H9 (cell line): ENCODE measurements around the gene PLEK2. TPM values are rescaled to one million over a fixed set of nuclear protein-coding genes. Genes with fewer than 3 reads are reported as not detected.

ENCODE experiments used
- DNase-seq: peaks from one replicate; pipeline ENCODE4 v3.0.0-alpha.2; 2017
- H2AFZ ChIP-seq: one replicate; pipeline ENCODE4 v1.6.1; 2013; ENCODE audit warnings: mild to moderate bottlenecking, low read length, control low read depth, moderate library complexity
- H2AK5ac ChIP-seq: 2 replicates; pipeline ENCODE4 v1.6.1; 2013; ENCODE audit warnings: low read length, control low read depth, mixed read lengths; ENCODE audit not compliant: insufficient read length
- H2BK120ac ChIP-seq: one replicate; pipeline ENCODE4 v1.6.1; 2013; ENCODE audit warnings: low read depth, mild to moderate bottlenecking, low read length, control low read depth, inconsistent platforms; ENCODE audit not compliant: poor library complexity, severe bottlenecking
- H2BK12ac ChIP-seq: 2 replicates; pipeline ENCODE4 v1.6.1; 2013; ENCODE audit warnings: low read length, control low read depth, mixed read lengths, low read depth; ENCODE audit not compliant: insufficient read length
- H2BK15ac ChIP-seq: 2 replicates; pipeline ENCODE4 v1.6.1; 2013; ENCODE audit warnings: low read depth, low read length, control low read depth
- H2BK20ac ChIP-seq: one replicate; pipeline ENCODE4 v1.6.1; 2013; ENCODE audit warnings: low read depth, mild to moderate bottlenecking, low read length, control low read depth, inconsistent platforms; ENCODE audit not compliant: poor library complexity, severe bottlenecking
- H2BK5ac ChIP-seq: 2 replicates; pipeline ENCODE4 v1.6.1; 2013; ENCODE audit warnings: low read length, control low read depth, mixed read lengths; ENCODE audit not compliant: insufficient read length
- H3K14ac ChIP-seq: 2 replicates; pipeline ENCODE4 v1.6.1; 2013; ENCODE audit warnings: low read length, control low read depth; ENCODE audit not compliant: insufficient read depth
- H3K18ac ChIP-seq: 2 replicates; pipeline ENCODE4 v1.6.1; 2013; ENCODE audit warnings: low read depth, mild to moderate bottlenecking, mixed read lengths, low read length, control low read depth; ENCODE audit not compliant: insufficient read length
- H3K23ac ChIP-seq: 2 replicates; pipeline ENCODE4 v1.6.1; 2013; ENCODE audit warnings: low read length, control low read depth, mixed read lengths, low read depth; ENCODE audit not compliant: insufficient read length
- H3K23me2 ChIP-seq: 2 replicates; pipeline ENCODE4 v1.6.1; 2013; ENCODE audit warnings: low read depth, mild to moderate bottlenecking, mixed read lengths, low read length, control low read depth; ENCODE audit not compliant: insufficient read length, poor library complexity, severe bottlenecking
- H3K27ac ChIP-seq: 2 replicates; pipeline ENCODE4 v1.5.1; 2013; ENCODE audit warnings: low read length, control low read depth, mixed read lengths, low read depth; ENCODE audit not compliant: insufficient read length
- H3K27me3 ChIP-seq: 2 replicates; pipeline ENCODE4 v1.6.1; 2013; ENCODE audit warnings: low read length, control low read depth, inconsistent platforms; ENCODE audit not compliant: insufficient read depth
- H3K4ac ChIP-seq: 2 replicates; pipeline ENCODE4 v1.6.1; 2013; ENCODE audit warnings: low read depth, mild to moderate bottlenecking, control low read depth, inconsistent platforms, low read length, moderate library complexity
- H3K4me1 ChIP-seq: 2 replicates; pipeline ENCODE4 v1.6.1; 2013; ENCODE audit warnings: low read length, control low read depth, inconsistent platforms; ENCODE audit not compliant: insufficient read depth
- H3K4me2 ChIP-seq: 2 replicates; pipeline ENCODE4 v1.6.1; 2013; ENCODE audit warnings: low read length, control low read depth, mixed read lengths; ENCODE audit not compliant: insufficient read length, insufficient read depth
- H3K56ac ChIP-seq: 2 replicates; pipeline ENCODE4 v1.6.1; 2013; ENCODE audit warnings: low read depth, mild to moderate bottlenecking, mixed read lengths, low read length, control low read depth; ENCODE audit not compliant: insufficient read length
- H3K79me1 ChIP-seq: 2 replicates; pipeline ENCODE4 v1.6.1; 2013; ENCODE audit warnings: low read depth, mild to moderate bottlenecking, moderate library complexity, low read length, control low read depth, inconsistent platforms; ENCODE audit not compliant: insufficient read depth, poor library complexity, severe bottlenecking
- H3K79me2 ChIP-seq: 2 replicates; pipeline ENCODE4 v1.6.1; 2013; ENCODE audit warnings: low read length, control low read depth, inconsistent platforms; ENCODE audit not compliant: insufficient read depth
- H3K9ac ChIP-seq: 2 replicates; pipeline ENCODE4 v1.6.1; 2013; ENCODE audit warnings: low read length, control low read depth, mixed read lengths; ENCODE audit not compliant: insufficient read length; ENCODE audit errors: extremely low read depth
- H3K9me3 ChIP-seq: one replicate; pipeline ENCODE4 v1.6.1; 2013; ENCODE audit warnings: low read depth, low read length, inconsistent platforms; ENCODE audit not compliant: control insufficient read depth
- H3T11ph ChIP-seq: one replicate; pipeline ENCODE4 v1.6.1; 2013; ENCODE audit warnings: mild to moderate bottlenecking, low read length, control low read depth, inconsistent platforms
- H4K20me1 ChIP-seq: one replicate; pipeline ENCODE4 v1.6.1; 2013; ENCODE audit not compliant: control insufficient read depth, insufficient read length, insufficient read depth
- H4K5ac ChIP-seq: 2 replicates; pipeline ENCODE4 v1.6.1; 2013; ENCODE audit warnings: low read depth, mild to moderate bottlenecking, mixed read lengths, low read length, control low read depth; ENCODE audit not compliant: insufficient read length
- H4K8ac ChIP-seq: replicated peaks from 2 replicates; pipeline ENCODE4 v1.6.1; 2013; ENCODE audit warnings: low read length, control low read depth, mixed read lengths, low read depth; ENCODE audit not compliant: insufficient read length
- H4K91ac ChIP-seq: 2 replicates; pipeline ENCODE4 v1.6.1; 2013; ENCODE audit warnings: low read depth, mild to moderate bottlenecking, moderate library complexity, mixed read lengths, low read length, control low read depth; ENCODE audit not compliant: insufficient read length
- H3K27ac Mint-ChIP-seq, 3 experiments: 2 replicates in 2 of 3; 3 replicates in 1 of 3; pipeline ENCODE4 v1.8.0; 2020 to 2021; ENCODE audit warnings: mixed read lengths in 3 of 3, mild to moderate bottlenecking in 1 of 3, moderate library complexity in 1 of 3
- H3K27me3 Mint-ChIP-seq: 2 replicates; pipeline ENCODE4 v1.8.0; 2021; ENCODE audit warnings: low read depth, mild to moderate bottlenecking, moderate library complexity, mixed read lengths
- H3K36me3 Mint-ChIP-seq, 3 experiments: 2 replicates in 2 of 3; 3 replicates in 1 of 3; pipeline ENCODE4 v1.8.0; 2020 to 2021; ENCODE audit warnings: low read depth in 3 of 3, mixed read lengths in 3 of 3; ENCODE audit not compliant: insufficient read depth in 1 of 3
- H3K4me1 Mint-ChIP-seq, 2 experiments: 2 replicates each; pipeline ENCODE4 v1.8.0; 2020; ENCODE audit warnings: mixed read lengths in 2 of 2
- H3K4me3 Mint-ChIP-seq, 2 experiments: 2 replicates in 1 of 2; 3 replicates in 1 of 2; pipeline ENCODE4 v1.8.0; 2020 to 2021; ENCODE audit warnings: mild to moderate bottlenecking in 2 of 2, mixed read lengths in 2 of 2, moderate library complexity in 1 of 2
- H3K9me3 Mint-ChIP-seq, 2 experiments: 2 replicates in 1 of 2; 3 replicates in 1 of 2; pipeline ENCODE4 v1.8.0; 2020; ENCODE audit warnings: mild to moderate bottlenecking in 2 of 2, mixed read lengths in 2 of 2, moderate library complexity in 1 of 2
- CTCF ChIP-seq: fragments of 200-600 bp; sonication (generic); conservative IDR thresholded peaks from 3 replicates; pipeline ENCODE4 v1.8.0; 2021; ENCODE audit warnings: antibody characterized with exemption, mild to moderate bottlenecking
- WGBS: extraction: QIAGEN DNeasy Blood & Tissue Kit; methylation state at CpG from one replicate; pipeline ENCODE4 v1.1.7; 2013; ENCODE audit warnings: missing lambda C conversion rate, low lambda C conversion rate, mixed read lengths; ENCODE audit not compliant: insufficient read length; ENCODE audit errors: extremely low coverage; 5-methylcytosine and 5-hydroxymethylcytosine counted together
- total RNA-seq: library from RNA; stranded (reverse); gene quantifications from 2 replicates; pipeline ENCODE4 v1.2.1, GENCODE V29; 2021

The PLEK2 gene
- total RNA-seq, 1 experiment from 2014 or later = not detected

- H3K27ac ChIP-seq = no peak overlapping the region
- peak overlapping the region; percentile 99 for H3K4me3 Mint-ChIP-seq
- H3K14ac ChIP-seq = peak overlapping the region; percentile 76
- H3K18ac ChIP-seq = peak overlapping the region; percentile 37
- peaks cover 8% of the 10 kb centered on the region for H3K23me2 ChIP-seq
- H4K5ac ChIP-seq = no peak overlapping the region
- H2BK20ac ChIP-seq = no peak overlapping the region
- H3K36me3 Mint-ChIP-seq = peaks cover 9 to 23% (median 14%) of the 10 kb centered on the region in 3 experiments
- H2BK120ac ChIP-seq = no peak overlapping the region
- WGBS = no CpG with 5 or more reads among the region's 34 CpGs
- H3K4ac ChIP-seq = no peak overlapping the region
- H3K9ac ChIP-seq = peak overlapping the region; percentile 99
- H3K4me1 Mint-ChIP-seq = peaks cover 21 to 22% of the 10 kb centered on the region in 2 experiments
- H3K23ac ChIP-seq = peak overlapping the region; percentile 18
- H4K8ac ChIP-seq = no peak overlapping the region
- peaks cover 7% of the 10 kb centered on the region; the same call in 1 of the 2 replicates for H3K4me1 ChIP-seq
- no peak overlapping the region for H3T11ph ChIP-seq
- H3K9me3 Mint-ChIP-seq = no peaks in the 10 kb centered on the region
- H3K27ac Mint-ChIP-seq = peak overlapping the region; percentile 96 to 99 (median 98)
- no peak overlapping the region for H4K91ac ChIP-seq
- peak overlapping the region; percentile 50 for H3K4me2 ChIP-seq
- no peaks in the 10 kb centered on the region for H3K79me1 ChIP-seq
- H3K79me2 ChIP-seq = peaks cover 29% of the 10 kb centered on the region; the same call in 1 of the 2 replicates
- no peaks in the 10 kb centered on the region for H3K27me3 ChIP-seq
- no peak overlapping the region for H2AFZ ChIP-seq
- H2BK15ac ChIP-seq = no peak overlapping the region; the same call in 1 of the 2 replicates
- H2BK5ac ChIP-seq = no peak overlapping the region
- H4K20me1 ChIP-seq = no peaks in the 10 kb centered on the region
- no peak overlapping the region for H2BK12ac ChIP-seq
- no peak overlapping the region for H2AK5ac ChIP-seq
- H3K27me3 Mint-ChIP-seq = no peaks in the 10 kb centered on the region
- no peak for TF ChIP-seq CTCF
- H3K56ac ChIP-seq = peak overlapping the region; percentile 20
- H3K9me3 ChIP-seq = no peaks in the 10 kb centered on the region
- no peak for DNase-seq
These were observed 51.3 kb downstream of the PLEK2 start for GRCh38 chr14:67360470-67361206.
